GM10847 (cell line): ENCODE results near the gene DPF3.

Experiments used
- POLR2A ChIP-seq: IDR thresholded peaks from 2 replicates; pipeline ENCODE4 v1.6.1; 2011; ENCODE audit not compliant: insufficient read length; ENCODE audit errors: extremely low read depth

Gene DPF3

DNA sequence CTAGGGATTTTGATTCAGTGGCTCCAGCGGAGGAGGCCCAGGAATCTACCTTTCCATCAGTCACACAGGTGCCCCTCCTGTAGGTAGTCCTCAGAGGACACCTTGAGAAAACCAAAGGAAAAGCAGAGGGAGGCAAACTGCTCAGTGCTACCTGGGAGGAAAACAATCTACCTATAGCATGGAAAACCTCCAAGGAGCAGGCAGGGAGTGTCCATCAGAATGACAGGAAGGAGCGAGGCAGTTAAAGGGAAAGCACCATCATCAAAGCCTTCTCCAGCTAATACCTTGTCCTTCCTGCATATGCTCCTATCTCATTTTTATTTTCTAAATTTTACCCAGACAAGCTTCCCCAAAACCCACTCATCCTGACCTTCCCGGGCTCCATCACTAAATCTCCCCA, 25.4 kb downstream of the DPF3 start:
- TF ChIP-seq POLR2A, result no peak

DNA sequence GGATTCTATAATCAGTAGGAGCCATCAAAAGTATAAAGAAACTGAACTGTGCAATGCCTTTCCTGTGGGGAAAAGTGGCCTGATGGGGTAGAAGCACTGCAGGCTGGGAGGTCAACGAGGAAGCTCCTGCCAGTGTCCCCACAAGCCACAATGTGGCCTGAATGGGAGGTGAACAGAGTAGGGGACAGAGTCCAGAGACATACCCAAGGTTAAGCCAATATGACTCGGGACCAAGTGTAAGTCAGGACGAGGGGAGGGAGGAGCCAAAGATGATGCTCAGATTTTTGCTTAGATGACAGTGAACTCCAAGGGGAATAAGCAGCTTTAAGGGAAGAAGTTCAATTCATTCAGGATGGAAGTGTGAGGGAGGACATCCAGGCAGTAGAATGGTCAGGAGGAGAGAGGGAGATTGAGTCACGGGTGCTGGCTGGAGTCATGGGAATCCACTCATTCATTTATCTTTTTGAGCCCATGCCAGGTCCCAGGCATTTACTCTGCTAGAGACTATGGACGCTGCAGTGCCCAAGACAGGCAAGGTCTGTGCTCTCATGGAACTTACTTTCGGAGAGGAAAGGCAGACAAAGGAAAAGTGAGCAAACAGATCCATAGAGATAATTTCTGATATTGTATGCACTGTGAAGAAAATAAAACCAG, 29.1 kb downstream of the DPF3 start:
- TF ChIP-seq POLR2A, result no peak

DNA sequence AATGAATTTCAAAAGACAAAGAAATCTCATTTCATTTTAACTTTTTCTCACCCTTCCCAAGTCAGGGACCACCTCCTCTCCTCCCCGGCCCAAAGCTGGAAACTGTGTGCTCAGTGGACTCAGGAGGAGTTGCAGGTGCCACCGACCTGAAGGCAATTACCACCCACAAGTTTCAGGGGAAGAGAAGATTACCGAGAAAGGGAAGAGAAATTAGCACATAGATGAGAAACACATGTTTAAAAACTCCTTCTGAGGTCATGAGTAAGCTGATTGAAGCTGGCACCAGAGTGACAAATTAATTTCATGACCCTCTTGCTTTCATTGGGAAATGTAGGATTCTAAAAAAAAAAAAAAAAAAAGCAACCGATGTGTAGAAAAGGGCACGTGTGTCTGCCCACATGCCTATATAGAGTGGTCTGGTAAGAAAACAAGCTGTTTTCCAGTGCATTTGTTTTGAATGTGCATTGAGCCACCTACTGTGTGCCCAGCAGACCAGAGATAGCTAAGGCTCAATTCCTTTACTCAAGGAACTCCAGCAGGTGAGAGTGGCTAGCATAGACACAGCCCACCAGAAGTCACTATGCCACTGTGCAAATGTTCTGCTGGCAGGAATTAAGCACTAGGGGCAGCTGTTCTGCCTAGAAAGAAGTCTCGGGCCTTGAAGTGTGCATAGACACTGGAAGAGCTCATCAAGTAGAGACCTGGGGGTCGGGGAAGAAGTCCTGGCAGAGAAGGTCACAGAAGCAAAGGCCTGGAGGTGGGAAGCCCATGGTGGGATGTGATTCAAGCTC, 30.5 kb downstream of the DPF3 start:
- TF ChIP-seq POLR2A, result no peak

DNA sequence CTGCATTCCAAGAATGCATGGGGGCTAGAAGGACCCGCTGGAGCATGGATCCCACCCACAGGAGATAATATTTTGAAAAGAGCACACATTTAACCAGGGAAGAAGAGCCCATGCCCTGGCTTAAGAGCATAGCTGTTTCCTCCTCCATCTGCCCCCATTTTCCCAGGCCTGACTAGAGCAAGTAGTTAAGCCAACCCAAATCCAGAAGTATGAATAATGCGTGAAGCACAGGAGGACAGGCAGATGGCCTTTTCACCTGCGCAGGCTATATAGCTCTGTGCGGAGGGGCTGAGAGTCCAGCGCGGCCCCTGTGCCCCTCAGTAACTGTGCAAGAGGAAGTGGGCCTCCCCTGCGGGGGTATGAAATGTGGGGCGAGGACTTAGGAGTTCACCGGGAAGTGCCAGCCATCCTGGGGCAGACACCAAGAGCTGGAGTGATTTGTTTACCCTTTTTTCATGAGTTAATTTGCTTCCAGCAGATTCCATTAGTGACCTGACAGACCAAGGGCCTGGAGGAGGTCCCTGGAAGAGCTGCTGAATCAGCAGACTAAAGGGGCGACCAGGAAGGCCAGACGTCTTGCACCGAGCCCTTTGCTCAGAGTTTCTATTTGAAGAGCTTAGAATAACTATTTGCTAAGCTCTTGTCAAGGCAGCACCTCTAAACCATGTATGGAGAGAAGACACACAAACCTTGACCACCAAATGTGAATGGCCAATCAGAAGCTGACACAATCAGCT, 37.2 kb downstream of the DPF3 start:
- no peak for TF ChIP-seq POLR2A

DNA sequence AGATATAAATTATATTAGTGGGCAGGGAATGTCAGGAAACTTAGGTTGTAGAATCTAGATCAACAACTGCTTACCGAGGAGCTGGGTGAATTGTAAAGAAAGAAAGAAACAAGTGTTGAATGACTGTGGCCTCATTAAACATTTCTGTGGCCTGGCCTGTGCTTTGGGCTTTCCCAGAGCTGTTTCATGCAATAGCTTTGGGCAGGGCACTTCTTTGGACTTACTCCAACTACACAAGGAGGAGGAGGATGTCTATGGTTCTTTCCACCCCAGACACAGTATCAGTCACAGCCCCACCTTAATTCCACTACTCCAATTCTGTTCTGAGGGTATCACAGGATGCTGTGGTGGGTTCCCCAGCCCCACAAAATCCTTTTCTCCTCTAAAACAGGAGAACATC, 38.0 kb downstream of the DPF3 start:
- no peak for TF ChIP-seq POLR2A

DNA sequence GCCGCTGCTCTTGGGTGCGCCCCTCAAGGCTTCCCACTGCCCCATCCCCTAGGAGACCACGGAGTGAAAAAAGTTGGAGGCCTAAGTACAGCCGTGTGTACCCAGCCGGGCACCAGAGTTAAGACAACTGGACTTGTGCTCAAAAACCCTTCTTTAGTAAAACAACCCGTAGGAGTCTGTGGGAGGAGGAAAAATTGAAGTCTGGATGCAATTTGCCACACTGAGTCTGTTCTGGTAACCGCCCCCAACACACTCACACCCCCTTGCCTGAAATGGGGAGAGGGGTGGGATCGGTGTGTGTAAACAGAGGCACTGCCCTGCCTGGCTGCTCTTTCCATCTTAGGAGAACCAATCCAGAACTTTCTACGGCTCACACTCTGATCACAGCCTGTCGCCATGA, 41.7 kb downstream of the DPF3 start:
- TF ChIP-seq POLR2A, result no peak

DNA sequence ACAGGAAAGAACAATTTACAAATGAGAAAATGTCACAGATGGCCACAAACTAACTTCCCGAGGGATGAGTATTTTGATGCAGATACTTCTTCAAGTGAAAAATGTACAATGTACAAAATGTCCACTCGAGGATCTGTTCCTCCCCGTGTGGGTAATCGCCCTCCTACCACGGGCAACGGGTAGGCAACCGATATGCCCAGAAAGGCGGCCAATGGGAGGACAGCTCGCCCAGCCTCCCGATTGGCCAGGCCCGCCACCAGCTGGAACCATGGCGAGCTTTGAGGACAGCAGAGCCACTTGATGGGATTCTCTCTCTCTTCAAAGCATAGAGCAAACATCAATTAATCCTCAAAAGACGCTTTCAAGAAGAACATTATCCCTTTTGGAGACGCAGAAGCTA, 42.3 kb downstream of the DPF3 start:
- no peak for TF ChIP-seq POLR2A

DNA sequence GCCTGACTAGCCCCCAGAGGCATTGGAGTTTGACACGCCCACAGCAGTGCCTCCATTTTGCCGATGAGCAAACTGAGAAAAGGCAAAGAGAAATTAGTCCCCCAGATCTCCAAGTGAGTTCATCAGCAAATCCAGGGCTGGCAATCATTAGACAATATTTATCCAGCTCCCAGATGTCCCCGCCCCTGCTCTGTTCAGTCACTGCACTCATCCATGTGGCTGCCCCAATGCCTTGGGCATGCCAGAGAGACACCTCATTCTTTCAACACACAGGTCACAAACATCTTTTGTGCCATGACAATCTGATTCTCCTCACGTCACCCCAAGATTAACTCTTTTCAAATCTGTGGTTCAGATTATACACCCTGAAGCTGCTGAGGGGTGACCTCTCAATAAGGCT, 43.5 kb downstream of the DPF3 start:
- no peak for TF ChIP-seq POLR2A

DNA sequence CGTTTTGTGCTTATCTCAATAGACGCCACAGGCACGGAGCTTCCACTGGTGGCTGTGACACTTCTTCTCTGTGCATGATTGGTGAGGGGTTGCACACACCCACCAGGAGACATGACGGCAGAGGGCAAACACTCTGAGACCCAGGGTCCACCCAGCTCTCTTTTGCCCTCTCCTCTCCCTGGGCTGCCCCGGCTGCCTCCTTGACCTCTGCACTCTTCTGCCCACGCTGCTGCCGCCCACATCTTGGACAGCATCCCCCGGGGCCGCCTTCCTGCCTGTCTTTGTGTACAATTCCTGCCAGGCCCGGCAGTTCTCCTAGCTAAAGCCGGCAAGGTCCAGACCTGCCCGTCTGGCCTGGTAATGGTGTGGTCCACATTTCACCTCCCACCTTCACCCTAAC, 44.7 kb downstream of the DPF3 start:
- TF ChIP-seq POLR2A, result no peak

DNA sequence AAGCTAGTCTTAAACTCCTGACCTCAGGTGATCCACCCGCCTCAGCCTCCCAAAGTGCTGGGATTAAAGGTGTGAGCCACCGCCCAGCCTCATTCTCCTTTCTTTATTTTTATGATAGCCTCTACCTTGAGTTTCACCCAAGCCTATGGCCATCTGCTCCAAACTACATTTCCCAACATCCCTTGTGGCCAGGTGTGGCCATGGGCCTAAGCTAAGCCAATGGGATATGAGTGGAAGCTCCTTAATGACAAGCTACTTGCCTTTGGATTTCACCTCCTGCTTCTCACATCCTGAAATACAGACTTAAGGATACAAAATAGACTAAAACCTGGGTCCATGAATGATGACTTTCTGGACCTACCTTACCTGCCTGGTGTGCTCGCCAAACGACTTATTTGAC, 46.2 kb downstream of the DPF3 start:
- no peak for TF ChIP-seq POLR2A

DNA sequence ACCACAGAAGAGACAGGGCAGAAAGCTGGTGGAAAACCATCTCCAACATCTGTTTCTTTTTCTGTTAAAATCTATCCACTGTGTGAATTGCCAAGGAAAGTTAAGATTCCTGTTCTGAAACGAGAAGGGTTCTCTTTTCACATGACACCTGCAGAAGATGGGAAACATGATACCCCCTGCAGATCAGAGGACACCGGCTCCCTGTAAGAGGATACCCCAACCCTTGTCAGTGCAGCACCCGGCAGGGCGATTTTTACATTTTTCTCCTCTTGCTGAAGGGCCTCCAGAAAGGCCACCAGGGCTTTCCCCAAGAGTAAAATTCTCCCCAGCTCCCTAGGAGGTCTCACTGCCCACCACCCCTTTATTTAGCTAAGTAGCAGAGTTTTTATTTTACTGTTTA, 48.2 kb downstream of the DPF3 start:
- TF ChIP-seq POLR2A, result no peak

DNA sequence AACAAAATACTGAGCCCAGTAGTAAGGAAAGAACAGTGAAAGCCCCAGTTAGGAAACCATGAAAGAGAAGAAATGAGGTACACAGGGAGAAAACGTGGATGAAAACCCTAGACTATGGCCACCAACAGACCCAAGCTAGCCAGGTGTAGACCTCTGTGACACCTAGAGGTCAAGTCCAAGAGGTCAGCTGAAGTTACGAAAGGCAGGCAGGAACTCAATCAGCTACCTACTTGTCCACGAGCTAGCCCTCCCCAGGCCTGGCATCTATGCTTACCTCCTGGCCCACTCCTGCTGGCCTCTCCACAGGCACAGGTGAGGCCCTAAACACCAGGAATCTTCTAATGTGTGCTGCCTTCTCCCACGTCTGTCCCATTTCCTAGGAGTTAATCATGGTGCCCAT, 48.7 kb downstream of the DPF3 start:
- no peak for TF ChIP-seq POLR2A

DNA sequence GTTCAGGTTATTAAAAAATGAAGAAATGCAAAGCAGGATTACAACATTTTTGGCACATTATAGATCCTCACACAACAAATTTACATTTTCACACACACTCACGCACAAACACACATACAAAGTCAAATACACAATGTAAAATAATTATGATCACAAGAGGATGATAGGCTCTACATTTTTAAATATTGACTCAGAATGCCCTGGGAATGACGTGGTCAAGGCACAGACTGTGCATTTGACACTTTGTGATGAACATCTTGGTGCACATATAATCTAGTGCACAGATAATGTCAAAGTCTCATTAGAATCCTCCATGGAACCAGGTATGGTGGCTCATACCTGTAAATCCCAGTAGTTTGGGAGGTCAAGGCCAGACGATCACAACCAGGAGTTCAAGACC, 49.4 kb downstream of the DPF3 start:
- no peak for TF ChIP-seq POLR2A

DNA sequence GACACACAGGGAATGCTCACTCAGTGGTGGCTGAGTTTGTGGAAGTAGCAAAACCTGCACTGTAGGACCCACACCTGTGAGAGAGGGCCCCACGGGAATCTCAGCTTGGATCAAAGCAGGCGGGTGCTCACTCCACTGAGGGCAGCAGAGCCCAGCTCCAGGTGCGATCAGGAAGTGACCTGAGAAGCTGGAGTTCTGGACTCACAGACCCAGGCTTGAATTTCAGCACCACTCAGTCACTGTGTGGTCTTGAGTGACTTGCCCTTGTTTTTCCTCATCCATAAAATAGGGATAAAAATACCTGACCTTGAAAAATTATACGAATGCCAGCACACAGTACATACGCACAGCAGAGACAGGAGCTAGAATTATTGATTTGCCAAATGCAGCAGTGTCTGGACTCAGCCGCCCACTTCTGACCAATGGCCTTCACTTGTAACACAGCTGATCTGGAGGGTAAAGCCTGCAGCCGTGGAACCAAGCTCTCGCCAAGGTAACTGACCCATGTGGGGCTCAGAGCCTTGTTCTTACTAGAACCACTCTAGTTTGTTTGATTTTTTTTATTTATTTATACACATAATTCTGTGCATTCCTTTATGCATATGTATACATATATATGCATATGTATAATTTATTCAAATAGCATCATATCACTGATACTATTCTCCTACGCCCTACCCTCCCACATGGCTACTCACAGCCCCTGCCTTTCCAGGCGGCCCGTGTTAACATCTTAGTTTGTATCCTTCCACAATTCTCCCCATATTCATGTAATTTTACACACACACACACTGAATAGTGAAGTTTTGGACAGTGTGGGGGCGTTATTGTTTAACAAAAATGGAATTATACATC, 53.9 kb downstream of the DPF3 start:
- TF ChIP-seq POLR2A, result no peak

DNA sequence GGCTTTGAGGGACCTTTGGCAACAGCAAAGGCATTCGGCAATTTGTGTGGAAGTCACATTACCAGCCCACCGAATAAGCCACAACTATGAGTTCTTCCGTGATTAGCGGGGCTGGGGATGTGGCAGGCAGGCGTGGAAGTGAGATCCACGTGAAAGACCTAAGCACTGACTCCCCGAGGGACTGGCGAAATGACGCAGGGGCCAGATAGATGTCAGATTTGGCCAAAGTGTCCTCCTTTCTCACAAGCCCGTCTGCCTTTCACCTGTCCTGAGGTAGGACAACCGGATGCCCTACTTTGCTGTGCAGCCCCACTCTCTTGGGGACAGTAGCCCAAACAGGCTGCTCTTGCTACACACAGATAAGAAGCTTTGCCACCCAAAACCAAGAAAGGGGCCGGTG, 54.5 kb downstream of the DPF3 start:
- TF ChIP-seq POLR2A, result no peak

DNA sequence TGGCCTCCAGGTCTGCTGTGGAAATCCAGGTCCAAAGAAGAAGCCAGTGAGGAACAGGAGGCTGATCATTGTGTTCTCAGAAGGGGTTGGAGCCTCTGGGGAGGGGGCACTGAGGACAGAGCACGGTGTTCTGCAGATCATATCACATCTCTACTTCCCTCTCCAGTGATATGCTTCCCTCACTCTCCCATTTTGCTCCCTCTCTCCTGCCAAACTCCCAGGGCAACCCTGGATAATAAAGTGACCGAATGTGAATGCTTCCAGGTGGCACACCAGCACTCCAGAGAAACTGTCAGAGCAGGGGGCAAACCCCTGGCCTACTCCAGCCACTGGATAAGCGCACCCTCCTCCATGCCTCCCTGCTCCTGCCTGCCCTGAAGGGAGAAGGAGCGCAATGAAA, 57.8 kb downstream of the DPF3 start:
- TF ChIP-seq POLR2A, result no peak

DNA sequence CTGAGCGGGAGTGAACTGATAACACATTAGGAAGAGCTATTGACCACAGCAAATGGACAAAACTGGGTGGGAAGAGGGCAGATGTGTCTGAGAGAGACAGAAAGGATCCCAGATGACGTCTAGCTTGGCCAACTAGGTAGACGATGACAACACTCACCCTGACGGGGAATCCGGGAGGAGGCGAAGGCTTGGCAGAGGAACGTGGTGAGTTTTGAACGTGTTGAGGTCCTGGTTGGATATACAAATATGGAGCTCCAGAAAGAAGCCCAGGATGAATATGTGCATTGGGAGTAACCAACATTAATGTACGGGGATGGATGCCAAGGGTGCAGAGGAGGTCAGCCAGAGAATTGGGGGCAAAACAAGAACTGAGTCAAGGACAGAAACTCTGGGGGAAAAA, 60.7 kb downstream of the DPF3 start:
- TF ChIP-seq POLR2A, result no peak
